ENCODE results near the gene PREB.
A peak's percentile ranks its signal among the peaks of the same experiment; 100 is the strongest.

PREB gene

GRCh38 chr2:27152102-27152795, 17.8 kb upstream of the PREB start:
- peak in 1 of 2 experiments; percentile 10 for DNase-seq

DNA sequence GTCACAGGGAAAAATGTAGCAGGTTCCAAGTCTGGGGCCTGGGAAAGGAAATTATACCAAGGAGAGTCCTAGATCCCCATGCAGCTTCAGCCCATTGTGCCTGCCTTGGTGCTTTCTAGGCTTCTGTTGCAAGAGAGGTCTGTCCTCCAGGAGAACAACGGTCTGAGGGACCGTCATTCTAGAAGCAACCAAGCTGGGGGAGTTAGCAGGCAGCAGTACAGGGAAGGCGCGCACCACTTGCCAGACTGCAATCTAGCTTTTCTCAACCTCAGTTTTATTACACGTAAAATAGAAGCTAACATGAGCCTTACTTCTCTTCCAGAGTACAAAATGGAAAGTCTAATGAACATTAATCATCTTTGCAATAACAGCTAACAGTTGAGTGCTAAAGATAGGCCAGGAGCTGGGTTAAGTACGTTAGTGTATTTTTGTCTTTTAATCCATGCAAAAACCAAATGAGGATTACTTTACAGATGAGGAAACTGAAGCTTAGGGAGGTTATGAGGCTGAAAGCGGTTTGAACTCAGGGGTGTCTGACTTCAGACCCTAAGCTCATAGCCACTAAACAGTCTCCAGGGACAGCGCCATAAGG, 16.3 kb upstream of the PREB start:
- DNase-seq: no peak

DNA sequence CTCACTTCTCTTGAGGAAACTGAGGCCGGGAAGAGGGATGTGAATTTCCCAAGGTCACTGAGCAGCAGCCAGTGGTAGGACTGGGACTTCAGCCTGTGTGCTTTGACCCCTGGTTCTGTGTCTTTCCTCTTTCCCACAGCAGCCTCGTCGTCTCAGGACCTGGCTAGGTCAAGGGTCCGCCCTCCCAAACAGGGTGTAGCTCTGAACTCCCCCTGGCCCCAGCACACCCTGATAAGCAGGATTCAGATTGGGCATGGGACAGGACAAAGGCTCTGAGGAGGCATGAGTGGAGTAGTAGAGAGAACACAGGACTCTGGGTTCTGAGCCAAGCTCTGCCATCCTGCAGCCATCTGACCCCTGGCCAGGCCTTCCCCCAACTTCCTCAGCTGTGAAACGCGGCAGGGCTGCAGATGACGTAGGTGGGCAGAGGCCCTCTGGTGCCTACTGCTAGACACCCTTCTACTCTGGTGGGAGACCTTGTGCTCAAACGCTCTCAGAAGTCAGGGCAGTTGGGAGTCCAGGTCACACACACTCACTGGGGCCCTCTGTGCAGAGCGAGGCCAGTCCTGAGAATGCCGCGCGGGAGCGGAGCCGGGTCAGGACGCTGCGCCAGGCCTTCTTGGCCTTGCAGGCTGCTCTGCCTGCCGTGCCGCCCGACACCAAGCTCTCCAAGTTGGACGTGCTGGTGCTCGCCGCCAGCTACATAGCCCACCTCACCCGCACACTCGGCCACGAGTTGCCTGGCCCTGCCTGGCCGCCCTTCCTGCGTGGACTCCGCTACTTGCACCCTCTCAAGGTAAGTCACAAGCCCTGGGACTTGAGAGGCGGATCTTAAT, 15.4 kb upstream of the PREB start:
- no peak for DNase-seq

GRCh38 chr2:27148801-27149439, 14.5 kb upstream of the PREB start, which contains the start of gene TCF23:
Gene TCF23 (plus strand): TSS chr2:27149004. CDS start chr2:27149134, 130 bp downstream.
- no peak for DNase-seq

DNA sequence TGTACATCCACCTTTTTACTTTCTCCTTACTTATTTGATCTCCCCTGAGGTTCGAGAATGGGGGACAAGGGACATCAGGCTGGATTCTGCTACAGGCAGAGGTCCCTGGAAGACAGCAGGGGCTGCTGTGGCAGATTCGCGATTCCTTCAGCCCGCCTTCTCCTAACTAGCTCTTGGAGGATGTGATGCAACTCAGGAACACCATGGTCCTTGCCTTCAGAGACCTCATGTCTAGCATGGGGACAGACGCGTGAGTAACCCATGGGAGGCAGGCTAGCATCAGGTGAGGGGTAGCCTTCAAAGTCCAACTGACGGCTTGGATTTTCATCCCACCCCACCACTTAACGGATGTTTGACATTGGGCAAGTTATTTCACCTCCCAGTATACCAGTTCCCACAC, 13.5 kb upstream of the PREB start:
- no peak for DNase-seq

DNA sequence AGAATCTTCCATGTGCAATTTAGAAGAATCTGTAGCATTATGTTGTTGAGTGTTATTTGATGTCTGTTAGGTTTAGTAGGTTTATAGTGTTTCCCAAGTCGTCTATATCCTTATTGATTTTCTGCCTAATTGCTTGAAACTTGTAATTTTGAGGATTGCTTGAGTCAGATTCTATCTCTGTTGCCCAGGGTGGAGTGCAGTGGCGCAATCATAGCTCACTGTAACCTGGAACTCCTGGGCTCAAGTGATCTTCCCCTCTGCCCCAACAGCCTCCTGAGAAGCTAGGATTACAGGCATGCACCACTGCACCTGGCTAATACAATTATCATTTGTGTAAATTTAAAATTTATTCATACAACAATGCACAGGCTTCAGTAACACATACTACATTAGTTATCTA, 11.2 kb upstream of the PREB start:
- peak in 1 of 2 experiments; percentile 13 for DNase-seq

DNA sequence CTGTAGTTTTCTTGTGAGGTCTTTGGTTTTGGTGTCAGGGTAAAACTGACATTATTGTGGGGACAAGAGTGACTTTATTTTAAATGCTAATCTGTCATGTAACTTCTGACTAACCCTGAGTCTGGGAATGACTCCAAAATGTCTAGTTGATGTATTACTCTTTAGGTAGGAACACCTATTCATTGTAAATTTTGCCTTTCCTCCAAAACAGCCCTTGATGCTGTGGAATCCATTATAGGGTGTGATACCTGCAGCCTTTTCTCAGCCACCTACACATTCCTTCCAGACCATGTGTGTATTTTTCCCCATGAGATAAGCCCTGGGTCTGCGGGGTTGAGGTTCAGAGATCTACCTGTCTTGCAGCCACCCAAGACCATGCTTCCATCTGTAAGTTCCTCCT, 8.8 kb upstream of the PREB start:
- no peak for DNase-seq

- no peak for DNase-seq
Observed at GRCh38 chr2:27139310-27139709, 4.9 kb upstream of the PREB start, which contains the start of gene PRR30. Gene PRR30 (minus strand): TSS chr2:27139410. CDS start chr2:27138329, 1,081 bp downstream.

DNA sequence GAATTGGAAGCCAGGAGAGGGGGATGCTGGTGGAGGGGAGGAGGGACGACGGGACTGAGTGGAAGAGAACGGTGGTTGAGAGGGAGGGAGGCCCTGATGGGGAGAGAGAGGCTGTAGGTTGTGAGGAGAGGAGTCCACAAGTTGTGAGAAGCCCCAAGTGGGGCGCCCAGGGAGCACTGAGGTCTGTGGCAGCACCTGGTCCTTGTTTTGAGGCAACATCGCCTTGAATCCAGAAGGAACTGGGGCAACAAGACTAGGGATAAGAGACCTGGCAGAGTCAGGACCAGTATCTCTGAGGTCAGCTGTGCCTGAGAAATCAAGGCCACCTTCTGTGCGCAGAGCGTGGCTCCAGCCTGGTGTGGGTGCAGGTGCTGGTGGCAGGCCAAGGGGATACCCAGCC, 3.7 kb upstream of the PREB start:
- DNase-seq: no peak

DNA sequence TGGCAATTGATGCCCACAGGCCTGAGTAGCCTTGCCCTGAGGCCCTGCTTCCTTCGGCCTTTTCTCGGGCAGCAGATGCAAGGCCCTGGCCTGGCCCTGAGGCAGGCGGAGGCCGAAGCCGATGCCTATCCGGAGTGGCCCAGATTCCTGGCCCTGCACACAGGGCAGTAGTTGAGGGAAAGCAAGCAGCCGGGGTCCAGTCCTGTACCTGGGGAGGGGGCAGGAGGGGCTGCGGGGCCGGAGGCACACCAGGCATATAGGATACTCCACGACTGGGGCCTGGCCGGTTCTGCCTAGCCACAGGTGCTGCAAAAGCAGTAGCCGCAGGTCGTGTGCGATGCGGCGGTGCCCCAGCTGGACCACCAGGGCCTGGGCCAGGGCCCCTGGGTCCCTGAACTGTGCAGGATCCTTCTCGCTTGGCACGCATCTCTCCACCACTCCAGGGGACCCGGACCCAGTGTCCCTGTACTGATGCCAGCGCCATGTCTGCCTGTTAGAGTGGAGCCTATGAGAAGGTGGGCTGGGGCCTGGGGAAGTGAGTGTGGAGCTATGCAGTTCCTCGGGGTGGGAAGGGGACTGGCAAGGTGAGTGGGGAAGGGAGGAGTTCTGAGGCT, 3.0 kb upstream of the PREB start:
- DNase-seq: no peak

DNA sequence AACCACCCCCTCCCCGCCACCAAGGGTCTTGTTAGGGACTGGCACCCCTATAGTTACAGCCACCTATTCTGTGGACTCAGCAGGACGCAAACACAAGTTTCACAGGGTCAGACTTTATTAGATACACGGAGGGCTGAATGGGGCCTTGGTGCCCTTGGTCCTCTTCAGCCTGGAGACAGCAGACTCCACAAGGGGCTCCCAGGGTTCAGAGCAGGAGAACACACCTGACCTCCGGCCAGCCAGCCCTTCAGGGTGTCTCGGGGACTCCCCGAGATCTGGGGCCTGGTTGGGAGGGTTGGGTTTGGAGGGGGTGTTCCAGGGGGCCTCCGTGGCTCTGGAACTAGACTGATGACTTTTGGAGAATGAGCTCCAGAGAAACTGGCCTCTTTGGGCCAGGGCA, 2.3 kb upstream of the PREB start:
- no peak for DNase-seq

- DNase-seq: no peak
Observed at GRCh38 chr2:27135478-27135955, 1.1 kb upstream of the PREB start.

- no peak for DNase-seq
Observed at GRCh38 chr2:27134781-27135477, 493 bp upstream of the PREB start.

DNA sequence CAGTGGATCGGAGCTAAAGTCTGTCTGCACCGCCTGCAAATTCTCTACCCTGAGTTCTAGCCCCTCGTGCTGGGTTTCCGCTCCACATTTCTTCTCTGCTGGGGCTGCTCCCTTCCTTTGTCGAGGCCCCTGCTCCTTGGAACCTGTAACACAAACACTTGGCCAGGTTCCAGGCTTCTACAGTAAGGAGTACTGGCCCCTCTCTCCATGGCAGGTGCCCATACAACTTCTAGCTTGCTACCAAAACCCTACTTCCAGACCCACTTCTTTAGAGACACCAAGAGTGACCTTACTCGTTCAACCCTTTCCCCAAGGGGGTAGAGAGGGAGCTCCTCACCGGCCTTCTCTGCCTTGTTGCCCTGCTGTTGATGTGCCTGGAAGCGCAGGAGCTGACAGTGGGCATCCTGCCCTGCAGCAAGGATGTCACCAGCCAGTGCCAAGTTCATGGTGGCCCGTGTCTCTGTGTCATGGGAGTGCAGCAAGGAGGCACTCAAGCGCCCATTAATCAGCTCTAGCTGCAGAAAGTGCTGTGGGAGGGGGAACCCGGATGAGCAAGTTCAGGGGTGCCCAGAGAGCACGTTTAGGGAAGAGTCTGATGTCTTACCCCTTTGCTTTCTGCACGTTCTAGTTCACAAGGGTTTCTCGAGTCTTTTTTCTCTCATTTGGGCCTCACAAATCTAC, 1.1 kb downstream of the PREB start:
- DNase-seq: no peak

- DNase-seq: no peak
Observed at GRCh38 chr2:27131429-27131828, 3.0 kb downstream of the PREB start.

GRCh38 chr2:27130396-27130795, 4.0 kb downstream of the PREB start:
- no peak for DNase-seq

DNA sequence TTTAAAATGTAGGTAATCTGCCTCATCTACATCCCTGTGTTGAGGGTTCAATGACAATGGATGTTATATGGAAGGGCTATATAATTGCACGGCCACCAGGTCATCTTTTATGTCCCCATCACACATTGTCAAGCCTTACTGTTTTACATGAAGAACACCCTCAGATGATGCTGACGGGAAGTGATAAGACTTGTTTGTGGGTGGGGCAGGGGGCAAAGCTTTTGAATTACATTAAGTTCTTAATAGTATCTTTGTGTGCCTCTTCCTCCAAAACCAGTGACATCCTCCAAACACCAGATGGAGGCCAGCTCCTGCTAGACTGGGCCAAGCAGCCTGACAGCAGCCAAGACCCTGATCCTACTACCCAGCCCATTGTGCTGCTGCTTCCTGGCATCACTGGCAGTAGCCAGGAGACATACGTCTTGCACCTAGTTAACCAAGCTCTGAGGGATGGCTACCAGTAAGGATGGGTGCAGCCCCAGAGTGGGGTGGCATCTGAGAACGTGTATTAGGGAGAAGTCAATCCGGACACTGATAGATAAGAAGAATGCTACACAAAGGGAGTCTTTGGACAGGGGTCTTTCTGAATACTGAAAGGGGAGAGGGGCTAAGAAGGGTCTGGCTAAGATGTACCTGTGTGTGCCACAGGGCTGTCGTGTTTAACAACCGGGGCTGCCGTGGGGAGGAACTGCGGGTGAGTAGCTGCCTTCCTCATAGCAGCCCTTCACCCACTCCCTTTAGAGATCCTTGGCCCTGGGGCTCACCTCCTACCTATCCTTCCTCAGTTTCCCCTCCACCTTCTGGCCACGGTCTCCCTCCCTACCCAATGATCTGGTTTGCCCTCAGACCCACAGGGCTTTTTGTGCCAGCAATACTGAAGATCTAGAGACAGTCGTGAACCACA, 5.5 kb downstream of the PREB start:
- no peak for DNase-seq

DNA sequence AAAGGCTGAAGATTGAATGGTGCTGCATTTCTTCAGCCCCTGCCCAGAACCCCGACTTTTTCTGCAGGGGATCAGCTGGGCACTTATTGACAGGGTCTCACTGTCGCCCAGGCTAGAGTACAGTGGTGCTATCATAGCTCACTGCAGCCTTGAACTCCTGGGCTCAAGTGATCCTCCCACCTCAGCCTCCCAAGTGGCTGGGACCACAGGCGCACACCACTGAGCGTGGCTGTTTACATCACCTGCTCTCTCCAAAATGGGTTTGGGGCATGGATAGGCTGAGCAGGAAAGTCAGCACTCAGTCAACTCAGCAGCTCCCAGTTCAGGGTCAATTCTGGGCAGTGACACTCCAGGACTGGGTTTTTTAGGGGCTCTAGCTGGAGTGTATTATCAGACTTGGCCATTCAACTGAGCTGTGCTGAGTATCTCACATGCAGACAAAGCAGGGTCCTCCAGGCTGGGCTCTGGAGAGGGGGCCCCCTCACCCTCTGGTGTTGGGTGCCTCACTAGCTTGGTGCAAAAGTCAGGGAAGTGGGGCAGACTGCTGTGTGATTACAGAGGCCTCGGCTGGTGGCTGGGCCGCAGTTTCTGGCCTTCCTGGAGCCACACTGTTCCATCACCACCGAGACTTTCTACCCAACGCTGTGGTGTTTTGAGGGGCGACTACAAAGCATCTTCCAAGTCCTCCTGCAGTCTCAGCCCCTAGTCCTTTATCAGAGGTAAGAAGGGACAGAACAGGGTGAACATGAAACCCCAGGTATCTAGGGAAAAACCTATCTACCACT, 6.4 kb downstream of the PREB start:
- no peak for DNase-seq

GRCh38 chr2:27126252-27126710, 8.2 kb downstream of the PREB start:
- DNase-seq: no peak
